NCI-H2196 (cell line): ENCODE measurements around the gene HYAL2.
A peak's percentile ranks its signal among the peaks of the same experiment; 100 is the strongest.

Experiments
- DNase-seq: peaks from one replicate; lab custom pipeline; 2025; ENCODE audit not compliant: unreplicated experiment; lab: John Stamatoyannopoulos, UW

HYAL2 gene, protein sequence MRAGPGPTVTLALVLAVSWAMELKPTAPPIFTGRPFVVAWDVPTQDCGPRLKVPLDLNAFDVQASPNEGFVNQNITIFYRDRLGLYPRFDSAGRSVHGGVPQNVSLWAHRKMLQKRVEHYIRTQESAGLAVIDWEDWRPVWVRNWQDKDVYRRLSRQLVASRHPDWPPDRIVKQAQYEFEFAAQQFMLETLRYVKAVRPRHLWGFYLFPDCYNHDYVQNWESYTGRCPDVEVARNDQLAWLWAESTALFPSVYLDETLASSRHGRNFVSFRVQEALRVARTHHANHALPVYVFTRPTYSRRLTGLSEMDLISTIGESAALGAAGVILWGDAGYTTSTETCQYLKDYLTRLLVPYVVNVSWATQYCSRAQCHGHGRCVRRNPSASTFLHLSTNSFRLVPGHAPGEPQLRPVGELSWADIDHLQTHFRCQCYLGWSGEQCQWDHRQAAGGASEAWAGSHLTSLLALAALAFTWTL

DNA sequence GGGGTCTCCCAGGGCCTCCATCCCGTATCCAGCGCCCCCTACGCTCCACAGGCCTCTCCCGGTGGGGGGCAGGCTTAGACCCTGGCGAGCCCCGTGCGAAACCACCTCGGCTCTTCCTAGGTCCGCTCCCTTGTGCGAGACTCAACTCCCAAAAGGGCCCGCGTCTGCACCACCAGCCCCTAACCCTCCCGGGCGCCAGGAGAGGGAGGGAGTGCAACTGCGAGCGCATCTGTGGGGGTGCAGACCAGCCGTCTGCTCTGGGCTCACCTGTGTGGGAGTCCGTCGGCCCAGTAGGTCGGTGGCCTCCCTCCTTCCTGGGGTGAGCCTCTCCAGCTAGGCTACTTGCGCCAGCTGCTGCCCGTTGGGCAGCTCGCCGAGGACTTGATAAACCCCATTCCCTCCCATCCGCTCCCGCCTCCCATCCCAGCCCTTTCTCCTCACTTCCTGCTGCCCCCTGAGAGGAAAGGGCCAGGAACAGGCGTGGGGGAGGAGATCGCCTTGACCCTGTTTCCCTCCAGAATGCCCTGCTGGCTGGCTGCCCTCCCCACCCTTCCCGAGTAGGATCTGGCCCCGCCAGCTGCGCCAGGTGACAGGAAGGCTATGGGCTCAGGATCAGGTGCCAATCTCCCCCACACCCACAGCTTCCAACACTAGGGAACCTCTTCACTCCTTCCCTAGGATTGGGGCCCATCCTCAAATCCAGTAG, at the start of gene HYAL2:
Gene HYAL2, minus strand, starts transcription at position 360 of the 706 bp plus-strand sequence. CDS start 2,256 bp downstream, outside the sequence.
- peak; percentile 54 for DNase-seq

GRCh38 chr3:50371133-50371685, 48.7 kb upstream of the HYAL2 start:
- no peak for DNase-seq

- DNase-seq: no peak
Measured at GRCh38 chr3:50370594-50370993, 48.0 kb upstream of the HYAL2 start.

- DNase-seq: no peak
Measured at GRCh38 chr3:50369012-50369670, 46.6 kb upstream of the HYAL2 start.

GRCh38 chr3:50365842-50366220, 43.3 kb upstream of the HYAL2 start:
- DNase-seq: no peak

- no peak for DNase-seq
Measured at GRCh38 chr3:50365080-50365841, 42.7 kb upstream of the HYAL2 start.

DNA sequence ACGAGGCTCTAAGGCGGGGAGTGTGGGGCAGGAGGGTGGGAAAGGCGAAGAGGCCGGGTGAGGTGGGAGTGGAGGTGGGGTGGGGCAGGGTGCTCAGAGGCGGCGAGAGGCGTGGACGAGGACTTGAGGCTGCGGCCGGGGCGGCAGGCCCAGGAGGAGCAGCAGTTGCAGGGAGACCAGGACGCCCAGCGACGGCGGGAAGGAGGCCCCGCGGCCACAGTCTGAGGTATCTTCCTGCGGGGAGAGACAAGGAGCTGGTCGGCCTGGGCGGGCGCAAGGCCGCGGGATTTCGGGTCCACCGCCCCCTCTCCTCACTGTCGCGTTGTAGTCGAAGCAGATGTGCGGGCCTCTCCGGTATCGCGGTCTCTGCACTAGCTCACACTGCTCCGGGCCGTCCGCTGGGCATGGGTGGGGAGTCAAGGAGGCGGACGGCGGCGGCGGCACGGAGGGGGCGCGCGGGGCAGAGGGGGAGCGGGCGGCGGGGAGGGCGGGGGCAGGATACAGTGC, 42.1 kb upstream of the HYAL2 start:
- DNase-seq: no peak

GRCh38 chr3:50359760-50360110, 37.2 kb upstream of the HYAL2 start:
- DNase-seq: no peak

- peak; percentile 79 for DNase-seq
Measured at GRCh38 chr3:50358911-50359759, 36.6 kb upstream of the HYAL2 start, which contains the start of gene TMEM115. Gene TMEM115, minus strand, starts transcription at chr3:50359521. Its CDS starts 458 bp downstream, at chr3:50359063.

DNA sequence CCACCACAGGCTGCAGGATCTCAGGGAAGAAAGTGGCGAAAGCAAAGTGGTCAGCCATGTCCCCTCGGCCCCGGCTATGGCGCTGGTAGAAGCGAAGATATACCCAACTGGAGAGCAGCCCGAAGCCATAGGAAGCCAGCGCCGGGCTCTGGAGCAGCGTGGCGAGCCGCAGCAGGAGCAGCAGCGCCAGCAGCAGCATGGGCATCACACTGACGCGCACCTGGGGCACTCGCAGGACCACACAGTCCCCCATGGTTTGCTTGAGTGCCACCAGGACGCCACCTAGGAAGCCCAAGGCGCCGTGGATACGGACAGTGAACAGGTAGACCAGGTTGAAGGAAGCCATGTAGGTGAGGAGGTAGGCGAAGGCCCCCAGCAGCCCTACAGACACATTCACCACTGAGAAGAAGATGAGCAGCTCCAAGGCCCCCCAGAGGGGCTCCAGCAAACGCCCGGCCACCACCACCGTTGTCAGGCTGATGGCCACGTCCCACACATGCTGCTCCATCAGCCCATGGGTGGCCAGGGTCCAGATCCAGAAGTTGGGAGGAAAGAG, 35.9 kb upstream of the HYAL2 start:
- no peak for DNase-seq

- DNase-seq: no peak
Measured at GRCh38 chr3:50357481-50357880, 34.9 kb upstream of the HYAL2 start.

GRCh38 chr3:50356553-50356952, 34.0 kb upstream of the HYAL2 start:
- peak; percentile 39 for DNase-seq

DNA sequence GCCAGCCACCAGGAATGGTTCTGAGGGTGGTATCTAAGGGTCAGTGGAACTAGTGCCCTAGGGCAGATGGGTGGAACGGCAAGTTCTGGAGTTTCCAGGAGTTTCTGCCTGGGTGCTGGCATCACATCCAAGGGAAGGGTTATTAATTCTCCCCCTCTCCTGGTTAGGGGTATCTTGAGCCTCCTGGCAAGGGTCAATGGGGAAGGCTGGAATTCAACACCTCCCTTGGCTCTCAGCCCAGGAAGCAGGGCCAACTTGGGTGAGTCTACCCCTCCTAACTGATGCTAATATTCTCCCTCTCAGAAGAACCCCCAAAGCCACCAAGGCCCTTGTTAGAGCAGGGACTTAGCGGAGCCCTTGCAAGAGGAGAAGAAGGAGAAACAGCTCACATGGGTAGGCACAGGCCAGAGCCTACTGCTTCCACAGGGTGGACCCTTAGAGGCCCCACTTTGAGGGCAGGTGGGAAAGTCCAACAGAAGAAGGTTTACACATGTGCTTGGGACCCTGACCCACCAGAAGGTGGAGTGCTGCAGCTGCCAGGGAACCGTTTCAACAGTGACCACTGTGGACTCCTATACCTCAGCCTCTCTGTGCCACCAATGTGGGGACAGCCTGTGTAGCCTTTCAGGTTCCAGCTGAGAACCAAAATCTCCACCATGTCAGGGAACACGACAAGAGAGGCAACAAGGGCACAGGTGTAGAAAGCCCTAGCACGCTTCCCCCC, 33.4 kb upstream of the HYAL2 start:
- peak; percentile 1 for DNase-seq

DNA sequence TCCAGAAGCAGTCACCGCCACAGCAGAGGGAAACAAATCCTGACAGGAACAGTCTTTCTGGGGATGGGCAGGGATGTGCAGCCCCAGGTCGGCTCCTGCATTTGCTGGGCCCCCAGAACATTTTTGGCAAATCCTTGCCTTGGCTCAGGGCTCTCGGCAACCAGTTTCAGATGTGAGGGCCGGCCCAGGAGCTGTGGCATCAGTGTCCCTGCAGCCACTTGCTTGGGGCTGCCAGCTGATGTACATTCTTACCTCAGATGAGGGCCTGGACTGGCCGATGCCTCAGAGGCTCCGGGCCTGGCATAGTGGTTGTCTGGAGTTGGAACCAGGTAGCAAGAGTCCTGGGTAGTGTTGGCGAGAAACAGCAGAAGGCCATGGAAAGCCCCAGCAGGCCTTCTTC, 32.3 kb upstream of the HYAL2 start:
- no peak for DNase-seq

- DNase-seq: no peak
Measured at GRCh38 chr3:50354186-50354764, 31.7 kb upstream of the HYAL2 start.

DNA sequence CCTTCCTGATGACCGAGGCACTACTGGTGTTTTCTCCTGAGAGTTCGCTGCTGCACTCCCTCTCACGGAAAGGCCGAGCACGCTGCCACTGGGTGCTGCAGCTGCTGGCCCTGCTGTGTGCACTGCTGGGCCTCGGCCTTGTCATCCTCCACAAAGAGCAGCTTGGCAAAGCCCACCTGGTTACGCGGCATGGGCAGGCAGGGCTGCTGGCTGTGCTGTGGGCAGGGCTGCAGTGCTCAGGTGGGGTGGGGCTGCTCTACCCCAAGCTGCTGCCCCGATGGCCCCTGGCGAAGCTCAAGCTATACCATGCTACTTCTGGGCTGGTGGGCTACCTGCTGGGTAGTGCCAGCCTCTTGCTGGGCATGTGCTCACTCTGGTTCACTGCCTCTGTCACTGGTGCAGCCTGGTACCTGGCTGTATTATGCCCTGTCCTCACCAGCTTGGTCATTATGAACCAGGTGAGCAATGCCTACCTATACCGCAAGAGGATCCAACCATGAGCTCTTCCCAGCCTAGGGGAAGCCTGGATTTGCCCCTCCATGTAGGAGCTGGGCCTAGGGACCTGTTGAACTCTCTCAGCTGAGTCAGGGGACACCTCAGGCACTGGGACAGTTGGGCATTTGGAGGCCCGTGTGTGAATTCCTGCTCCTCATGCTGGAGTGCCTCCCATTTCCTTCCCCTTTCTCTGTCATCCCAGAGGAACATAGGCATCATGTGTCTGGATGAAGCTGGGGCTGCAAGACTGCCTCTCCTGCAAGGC, 30.9 kb upstream of the HYAL2 start:
- DNase-seq: no peak

DNA sequence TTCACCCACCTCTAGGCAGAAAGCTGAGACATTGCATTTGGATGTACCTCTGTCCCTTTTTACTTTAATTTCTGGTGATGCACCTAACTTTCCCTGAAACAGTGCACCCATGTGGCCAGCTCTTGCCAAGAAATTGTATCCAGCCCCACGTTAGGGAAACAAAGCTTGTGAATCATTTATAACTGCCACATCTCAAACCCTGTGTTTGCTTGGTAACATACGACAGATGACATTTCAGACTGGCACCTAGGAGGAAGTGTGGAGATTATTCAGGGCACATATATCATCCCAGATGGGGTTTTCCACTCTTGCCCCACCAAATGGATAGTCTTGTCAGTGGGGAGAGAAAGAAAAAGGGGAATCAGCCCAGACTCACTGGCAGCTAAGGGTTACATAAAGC, 30.2 kb upstream of the HYAL2 start:
- DNase-seq: no peak

DNA sequence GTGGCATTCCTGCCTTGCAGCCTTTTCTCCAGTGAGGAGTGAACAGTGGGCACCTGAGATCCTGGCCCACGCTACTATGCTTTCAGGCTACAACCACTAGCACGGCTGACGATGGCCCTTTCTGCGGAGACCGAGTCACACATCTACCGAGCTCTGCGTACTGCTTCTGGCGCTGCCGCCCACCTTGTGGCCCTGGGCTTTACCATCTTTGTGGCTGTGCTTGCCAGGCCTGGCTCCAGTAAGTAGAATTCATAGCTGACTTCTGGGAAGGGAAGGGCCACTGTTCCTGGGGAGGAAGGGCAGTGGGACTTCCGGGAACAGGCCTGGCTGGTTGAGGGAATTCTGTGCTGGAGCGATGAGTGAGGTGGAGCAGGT, 28.8 kb upstream of the HYAL2 start:
- no peak for DNase-seq
